Testis (tissue), 2 donors: ENCODE results near the gene GGTA1.

Source experiments
- POLR2A ChIP-seq: fragments of 450-650 bp; IDR thresholded peaks from one replicate; pipeline ENCODE4 v1.6.1; 2017; ENCODE audit warnings: antibody characterized with exemption, mild to moderate bottlenecking, moderate library complexity
- TF ChIP-seq, protein P1 (sequence below), 3 experiments: fragments of 450-650 bp in 2 of 3; fragments of 200-600 bp in 1 of 3; sonication (generic) in 1 of 3; IDR thresholded peaks; one replicate each; pipeline ENCODE4 v1.5.1; 2016 to 2019; ENCODE audit warnings: antibody characterized with exemption in 3 of 3, mild to moderate bottlenecking in 2 of 3, moderate library complexity in 1 of 3

DNA sequence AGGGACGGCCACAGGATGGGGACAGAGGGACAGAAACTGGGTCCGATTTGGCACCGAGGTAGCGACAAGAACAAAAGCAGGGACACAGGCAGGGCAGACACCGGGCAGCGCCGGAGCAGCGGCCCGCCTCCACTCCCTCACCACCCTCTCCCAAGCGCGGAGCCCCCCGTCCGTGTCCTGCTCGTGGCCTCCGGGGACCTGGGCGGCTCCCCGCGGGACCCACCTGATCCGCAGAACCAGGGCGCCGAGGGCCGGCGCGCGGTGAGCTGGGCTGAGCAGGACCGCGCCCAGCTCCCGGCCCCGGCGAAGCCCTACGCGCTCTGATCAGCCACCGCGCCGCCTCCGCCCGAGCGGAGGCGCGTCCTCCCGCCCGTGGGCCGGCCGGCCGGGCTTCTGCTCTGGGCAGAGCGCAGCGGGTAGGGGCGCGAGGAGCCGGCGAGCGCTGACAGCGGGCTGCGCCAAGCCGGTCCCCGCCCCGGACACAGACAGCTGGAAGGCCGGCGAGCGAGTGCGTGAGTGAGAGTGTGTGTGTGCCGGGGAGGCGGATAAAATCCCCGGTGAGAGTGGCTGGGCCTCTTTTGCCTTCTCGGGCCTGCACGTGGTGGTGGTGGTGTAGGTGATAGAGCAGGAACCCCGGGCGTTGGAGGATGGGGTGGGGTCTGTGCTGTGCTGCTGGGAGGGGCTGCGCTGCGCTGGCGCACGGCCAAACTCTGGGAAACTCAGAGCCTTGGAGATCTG is at the start of gene GGTA1:
- TF ChIP-seq, protein P1, sequence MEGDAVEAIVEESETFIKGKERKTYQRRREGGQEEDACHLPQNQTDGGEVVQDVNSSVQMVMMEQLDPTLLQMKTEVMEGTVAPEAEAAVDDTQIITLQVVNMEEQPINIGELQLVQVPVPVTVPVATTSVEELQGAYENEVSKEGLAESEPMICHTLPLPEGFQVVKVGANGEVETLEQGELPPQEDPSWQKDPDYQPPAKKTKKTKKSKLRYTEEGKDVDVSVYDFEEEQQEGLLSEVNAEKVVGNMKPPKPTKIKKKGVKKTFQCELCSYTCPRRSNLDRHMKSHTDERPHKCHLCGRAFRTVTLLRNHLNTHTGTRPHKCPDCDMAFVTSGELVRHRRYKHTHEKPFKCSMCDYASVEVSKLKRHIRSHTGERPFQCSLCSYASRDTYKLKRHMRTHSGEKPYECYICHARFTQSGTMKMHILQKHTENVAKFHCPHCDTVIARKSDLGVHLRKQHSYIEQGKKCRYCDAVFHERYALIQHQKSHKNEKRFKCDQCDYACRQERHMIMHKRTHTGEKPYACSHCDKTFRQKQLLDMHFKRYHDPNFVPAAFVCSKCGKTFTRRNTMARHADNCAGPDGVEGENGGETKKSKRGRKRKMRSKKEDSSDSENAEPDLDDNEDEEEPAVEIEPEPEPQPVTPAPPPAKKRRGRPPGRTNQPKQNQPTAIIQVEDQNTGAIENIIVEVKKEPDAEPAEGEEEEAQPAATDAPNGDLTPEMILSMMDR (IDR thresholded peaks at IDR 0.05) = no peak
- TF ChIP-seq POLR2A = no peak
